Measurements from ENCODE around the gene SRSF2. TPM values are rescaled to one million over a fixed set of nuclear protein-coding genes. Genes with fewer than 3 reads are reported as not detected.

The SRSF2 gene
- total RNA-seq, 6 experiments from 2014 or later: 179 to 220 (median 215) TPM

GRCh38 chr17:76709077-76709950 is 27.8 kb downstream of the SRSF2 start:
- TF ChIP-seq CTCF (IDR thresholded peaks at IDR 0.05): no peak
- Mint-ChIP-seq H3K27me3 (ENCODE audit: insufficient read depth) (peaks cover 8% of the 10 kb centered on the region), H3K9me3 (no peaks in the 10 kb centered on the region), H3K4me3 (peak overlapping the region; percentile 99), H3K27ac (peak overlapping the region; percentile 99), H3K36me3 (ENCODE audit: low read depth) (peaks cover 28% of the 10 kb centered on the region), H3K4me1 (ENCODE audit: low read depth) (peaks cover 49% of the 10 kb centered on the region)
- DNase-seq: peak; percentile 99

GRCh38 chr17:76707985-76708807 is 28.9 kb downstream of the SRSF2 start:
- H3K4me1 Mint-ChIP-seq (ENCODE audit: low read depth): peaks cover 40% of the 10 kb centered on the region

GRCh38 chr17:76706817-76707216 is 30.3 kb downstream of the SRSF2 start:
- no peak overlapping the region for H3K27ac Mint-ChIP-seq
- no peak for DNase-seq
- peaks cover 8% of the 10 kb centered on the region; the same call in 1 of the 2 replicates for H3K27me3 Mint-ChIP-seq (ENCODE audit: insufficient read depth)
- peaks cover 45% of the 10 kb centered on the region for H3K4me1 Mint-ChIP-seq (ENCODE audit: low read depth)
- peaks cover 22% of the 10 kb centered on the region for H3K36me3 Mint-ChIP-seq (ENCODE audit: low read depth)
- H3K9me3 Mint-ChIP-seq: no peaks in the 10 kb centered on the region
- no peak for TF ChIP-seq CTCF (IDR thresholded peaks at IDR 0.05)
- no peak overlapping the region for H3K4me3 Mint-ChIP-seq

More at GRCh38 chr17:76707985-76708807, 28.9 kb downstream of the SRSF2 start:
- H3K4me3 Mint-ChIP-seq: peak overlapping the region; percentile 99
- H3K9me3 Mint-ChIP-seq: no peaks in the 10 kb centered on the region
- H3K27ac Mint-ChIP-seq: peak overlapping the region; percentile 99
- no peak for DNase-seq
- H3K36me3 Mint-ChIP-seq (ENCODE audit: low read depth): peaks cover 22% of the 10 kb centered on the region
- peak; percentile 66; the same call in 1 of the 2 replicates for TF ChIP-seq CTCF (IDR thresholded peaks at IDR 0.05)
- H3K27me3 Mint-ChIP-seq (ENCODE audit: insufficient read depth): peaks cover 8% of the 10 kb centered on the region; the same call in 1 of the 2 replicates

- H3K4me1 Mint-ChIP-seq (ENCODE audit: low read depth): peaks cover 54% of the 10 kb centered on the region
- no peak overlapping the region for H3K4me3 Mint-ChIP-seq
- no peak for DNase-seq
- H3K27me3 Mint-ChIP-seq (ENCODE audit: insufficient read depth): peaks cover 8% of the 10 kb centered on the region
- peaks cover 18% of the 10 kb centered on the region for H3K36me3 Mint-ChIP-seq (ENCODE audit: low read depth)
- no peak overlapping the region for H3K27ac Mint-ChIP-seq
- TF ChIP-seq CTCF (IDR thresholded peaks at IDR 0.05): no peak
- no peaks in the 10 kb centered on the region for H3K9me3 Mint-ChIP-seq
These were observed 32.3 kb downstream of the SRSF2 start for GRCh38 chr17:76704805-76705204.

- DNase-seq: no peak
- Mint-ChIP-seq H3K36me3 (ENCODE audit: low read depth) (peaks cover 19% of the 10 kb centered on the region), H3K4me1 (ENCODE audit: low read depth) (peaks cover 55% of the 10 kb centered on the region), H3K4me3 (no peak overlapping the region), H3K27me3 (ENCODE audit: insufficient read depth) (peaks cover 4% of the 10 kb centered on the region), H3K27ac (no peak overlapping the region), H3K9me3 (no peaks in the 10 kb centered on the region)
- no peak for TF ChIP-seq CTCF (IDR thresholded peaks at IDR 0.05)
These were observed 34.0 kb downstream of the SRSF2 start for GRCh38 chr17:76702941-76703637.

Measured in HFFc6 (cell line).